CD4-positive, alpha-beta T cell treated with Interleukin-2 at 100 ng/mL for 4 hours (primary cell): ENCODE measurements around the gene BPIFB6.
A peak's percentile ranks its signal among the peaks of the same experiment; 100 is the strongest.

ENCODE experiments used
- DNase-seq: peaks from one replicate; pipeline ENCODE4 v3.0.0-alpha.2; 2020; ENCODE audit warnings: low spot score

The BPIFB6 gene

GRCh38 chr20:33063271-33063670, 31.8 kb downstream of the BPIFB6 start:
- DNase-seq: no peak

- DNase-seq: no peak
These were observed 33.3 kb downstream of the BPIFB6 start for GRCh38 chr20:33064572-33065287.

GRCh38 chr20:33065785-33066184, 34.3 kb downstream of the BPIFB6 start:
- DNase-seq: no peak

- no peak for DNase-seq
These were observed 36.4 kb downstream of the BPIFB6 start for GRCh38 chr20:33067806-33068205.

- no peak for DNase-seq
These were observed 36.9 kb downstream of the BPIFB6 start for GRCh38 chr20:33068251-33068939.

GRCh38 chr20:33069673-33070072, 38.2 kb downstream of the BPIFB6 start:
- no peak for DNase-seq

- DNase-seq: no peak
These were observed 38.9 kb downstream of the BPIFB6 start for GRCh38 chr20:33070111-33071053.

GRCh38 chr20:33071198-33071597, 39.8 kb downstream of the BPIFB6 start:
- no peak for DNase-seq

- DNase-seq: no peak
These were observed 40.9 kb downstream of the BPIFB6 start for GRCh38 chr20:33072362-33072761.

GRCh38 chr20:33072813-33073212, 41.4 kb downstream of the BPIFB6 start:
- no peak for DNase-seq

- DNase-seq: no peak
These were observed 43.2 kb downstream of the BPIFB6 start for GRCh38 chr20:33074675-33075074.

GRCh38 chr20:33075281-33075680, 43.8 kb downstream of the BPIFB6 start:
- DNase-seq: no peak

- DNase-seq: peak; percentile 24
These were observed 45.4 kb downstream of the BPIFB6 start for GRCh38 chr20:33076662-33077372.

- no peak for DNase-seq
These were observed 47.8 kb downstream of the BPIFB6 start, which contains the start of gene BPIFB4 for GRCh38 chr20:33079259-33079658. BPIFB4 (plus strand) TSS chr20:33079643; CDS start chr20:33081527, 1,884 bp downstream.

GRCh38 chr20:33081411-33082154, 50.1 kb downstream of the BPIFB6 start:
- DNase-seq: no peak

GRCh38 chr20:33082546-33082945, 51.1 kb downstream of the BPIFB6 start:
- DNase-seq: no peak

- DNase-seq: no peak
These were observed 52.3 kb downstream of the BPIFB6 start for GRCh38 chr20:33083544-33084340.

GRCh38 chr20:33084722-33085121, 53.3 kb downstream of the BPIFB6 start:
- no peak for DNase-seq

GRCh38 chr20:33086052-33086722, 54.7 kb downstream of the BPIFB6 start:
- no peak for DNase-seq

GRCh38 chr20:33091147-33091546, 59.7 kb downstream of the BPIFB6 start:
- DNase-seq: no peak
